ENCODE measurements around the gene LRRN2. TPM values are rescaled to one million over a fixed set of nuclear protein-coding genes. Genes with fewer than 3 reads are reported as not detected.

LRRN2 gene
- total RNA-seq, 4 donors from 2014 or later, result 2.0 to 8.6 (median 3.9) TPM

- intact Hi-C loops (cut with DNase I), result no loop called here
- no peak overlapping the region for H3K4me3 ChIP-seq (replicated peaks in 1 of 3)
- H3K27me3 ChIP-seq, result no peaks in the 10 kb centered on the region
- WGBS, 2 donors, result 27 to 49% methylated on average over 2 of the region's 2 CpGs
- H3K4me1 ChIP-seq, result peaks cover 27 to 31% of the 10 kb centered on the region in 2 donors
- peak; percentile 29 to 44 for DNase-seq
- no peak overlapping the region for H3K27ac ChIP-seq
- no peak for TF ChIP-seq POLR2A (IDR thresholded peaks at IDR 0.05)
- TF ChIP-seq, protein P1, sequence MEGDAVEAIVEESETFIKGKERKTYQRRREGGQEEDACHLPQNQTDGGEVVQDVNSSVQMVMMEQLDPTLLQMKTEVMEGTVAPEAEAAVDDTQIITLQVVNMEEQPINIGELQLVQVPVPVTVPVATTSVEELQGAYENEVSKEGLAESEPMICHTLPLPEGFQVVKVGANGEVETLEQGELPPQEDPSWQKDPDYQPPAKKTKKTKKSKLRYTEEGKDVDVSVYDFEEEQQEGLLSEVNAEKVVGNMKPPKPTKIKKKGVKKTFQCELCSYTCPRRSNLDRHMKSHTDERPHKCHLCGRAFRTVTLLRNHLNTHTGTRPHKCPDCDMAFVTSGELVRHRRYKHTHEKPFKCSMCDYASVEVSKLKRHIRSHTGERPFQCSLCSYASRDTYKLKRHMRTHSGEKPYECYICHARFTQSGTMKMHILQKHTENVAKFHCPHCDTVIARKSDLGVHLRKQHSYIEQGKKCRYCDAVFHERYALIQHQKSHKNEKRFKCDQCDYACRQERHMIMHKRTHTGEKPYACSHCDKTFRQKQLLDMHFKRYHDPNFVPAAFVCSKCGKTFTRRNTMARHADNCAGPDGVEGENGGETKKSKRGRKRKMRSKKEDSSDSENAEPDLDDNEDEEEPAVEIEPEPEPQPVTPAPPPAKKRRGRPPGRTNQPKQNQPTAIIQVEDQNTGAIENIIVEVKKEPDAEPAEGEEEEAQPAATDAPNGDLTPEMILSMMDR (IDR thresholded peaks at IDR 0.05), result no peak
- no peaks in the 10 kb centered on the region for H3K9me3 ChIP-seq
- H3K36me3 ChIP-seq, result no peaks in the 10 kb centered on the region
Measured at GRCh38 chr1:204647114-204647804, 38.3 kb downstream of the LRRN2 start.

DNA sequence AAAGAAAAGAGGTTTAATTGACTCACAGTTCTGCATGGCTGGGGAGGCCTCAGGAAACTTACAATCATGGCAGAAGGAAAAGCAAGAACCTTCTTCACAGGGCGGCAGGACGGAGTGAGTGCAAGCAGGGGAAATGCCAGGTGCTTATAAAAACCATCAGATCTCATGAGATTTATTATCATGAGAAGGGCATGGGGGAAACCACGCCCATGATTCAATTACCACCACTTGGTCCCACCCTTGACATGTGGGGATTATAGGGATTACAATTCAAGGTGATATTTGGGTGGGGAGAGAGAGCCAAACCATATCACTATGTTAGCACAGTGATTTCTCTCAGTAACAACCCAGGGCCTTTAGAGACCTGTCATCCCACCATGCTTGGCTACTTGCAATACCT, 39.9 kb downstream of the LRRN2 start:
- no peaks in the 10 kb centered on the region for H3K27me3 ChIP-seq
- intact Hi-C loops (cut with DNase I), result no loop called here
- H3K36me3 ChIP-seq, result no peaks in the 10 kb centered on the region
- H3K4me1 ChIP-seq, result peaks cover 13 to 17% of the 10 kb centered on the region in 2 donors
- H3K9me3 ChIP-seq, result no peaks in the 10 kb centered on the region
- TF ChIP-seq, protein P1 (IDR thresholded peaks at IDR 0.05), result no peak
- no peak for TF ChIP-seq POLR2A (IDR thresholded peaks at IDR 0.05)
- WGBS, 2 donors, result 88 to 92% methylated on average over 3 of the region's 3 CpGs
- no peak overlapping the region for H3K4me3 ChIP-seq (replicated peaks in 1 of 3)
- no peak overlapping the region for H3K27ac ChIP-seq
- no peak for DNase-seq

DNA sequence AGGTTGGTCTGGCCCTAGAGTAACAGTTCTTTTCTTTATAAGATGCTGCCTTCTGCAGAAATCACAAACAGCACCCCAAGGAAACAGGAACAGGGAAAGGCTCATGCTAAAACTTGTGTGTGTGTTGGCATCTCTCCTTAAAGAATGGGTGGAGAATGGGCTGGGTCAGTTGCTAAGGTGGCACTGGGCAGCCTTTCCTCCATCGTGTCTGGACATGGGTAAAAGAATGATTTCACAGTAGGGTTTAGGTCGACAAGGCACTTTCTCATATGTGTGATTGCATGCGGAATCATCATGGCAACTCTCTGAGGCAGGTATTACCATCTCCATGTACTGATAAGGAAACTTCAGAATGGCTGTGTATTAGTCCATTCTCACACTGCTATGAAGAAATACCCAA, 40.3 kb downstream of the LRRN2 start:
- intact Hi-C loops (cut with DNase I), result no loop called here
- Histone ChIP-seq H3K4me1 (peaks cover 9 to 12% of the 10 kb centered on the region in 2 donors), H3K9me3 (no peaks in the 10 kb centered on the region), H3K27ac (no peak overlapping the region), H3K4me3 (replicated peaks in 1 of 3) (no peak overlapping the region), H3K36me3 (no peaks in the 10 kb centered on the region), H3K27me3 (no peaks in the 10 kb centered on the region)
- TF ChIP-seq, protein P1 (IDR thresholded peaks at IDR 0.05), result no peak
- TF ChIP-seq POLR2A (IDR thresholded peaks at IDR 0.05), result no peak
- WGBS, 2 donors, result 94% methylated on average over 3 of the region's 3 CpGs
- no peak for DNase-seq

DNA sequence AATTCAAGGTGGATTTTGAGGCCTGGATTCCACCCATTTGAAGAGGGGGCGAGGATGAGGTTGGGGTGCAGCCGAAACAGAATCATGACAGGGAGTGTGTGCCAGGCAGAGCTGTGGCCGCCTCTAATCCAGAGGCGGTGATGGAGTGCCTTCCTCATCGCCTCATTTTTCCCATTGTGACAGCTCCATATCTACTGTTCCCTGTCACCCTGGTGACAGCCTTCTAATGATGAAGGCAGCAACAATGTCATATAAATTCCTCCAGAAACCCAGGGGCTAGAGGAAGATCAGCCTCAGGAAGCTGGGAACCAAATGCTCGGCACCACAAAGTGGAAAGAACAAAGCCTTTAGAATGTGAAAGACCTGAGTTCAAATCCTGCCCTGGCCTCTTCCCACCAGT, 42.0 kb downstream of the LRRN2 start:
- Histone ChIP-seq H3K36me3 (no peaks in the 10 kb centered on the region), H3K9me3 (no peaks in the 10 kb centered on the region), H3K4me3 (replicated peaks in 1 of 3) (no peak overlapping the region), H3K4me1 (no peaks in the 10 kb centered on the region), H3K27ac (no peak overlapping the region), H3K27me3 (no peaks in the 10 kb centered on the region)
- WGBS, 2 donors, result 93 to 100% methylated on average over 6 of the region's 6 CpGs
- TF ChIP-seq, protein P1 (IDR thresholded peaks at IDR 0.05), result no peak
- TF ChIP-seq POLR2A (IDR thresholded peaks at IDR 0.05), result no peak
- intact Hi-C loops (cut with DNase I), result no loop called here
- no peak for DNase-seq

DNA sequence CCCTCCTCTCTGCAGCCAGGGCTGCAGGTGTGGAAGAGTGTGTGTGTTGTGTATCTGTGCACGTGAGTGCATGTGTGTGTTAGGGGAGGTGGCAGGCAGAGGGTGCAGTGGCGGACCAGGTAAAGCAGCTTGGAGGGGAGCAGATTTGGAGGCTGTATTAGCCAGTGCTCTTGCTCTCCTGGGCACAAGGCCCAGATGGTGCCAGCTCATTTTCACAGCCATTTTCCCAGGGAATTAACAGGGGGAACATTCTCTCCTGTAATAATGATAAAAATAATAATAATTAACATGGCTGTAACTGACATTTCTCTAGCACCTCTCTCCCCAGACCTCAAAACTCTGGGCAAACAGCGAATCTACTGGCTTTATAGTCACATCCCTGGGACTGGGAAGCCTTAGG, 43.6 kb downstream of the LRRN2 start:
- no peak for TF ChIP-seq POLR2A (IDR thresholded peaks at IDR 0.05)
- TF ChIP-seq, protein P1 (IDR thresholded peaks at IDR 0.05), result no peak
- H3K36me3 ChIP-seq, result no peaks in the 10 kb centered on the region
- H3K4me1 ChIP-seq, result peaks cover 7 to 13% of the 10 kb centered on the region in 2 donors
- no peak overlapping the region for H3K27ac ChIP-seq
- 86 to 90% methylated on average over 3 of the region's 3 CpGs for WGBS, 2 donors
- no peaks in the 10 kb centered on the region for H3K27me3 ChIP-seq
- H3K9me3 ChIP-seq, result no peaks in the 10 kb centered on the region
- no peak overlapping the region for H3K4me3 ChIP-seq (replicated peaks in 1 of 3)
- no peak for DNase-seq
- intact Hi-C loops (cut with DNase I), result no loop called here
